Hepatocyte (in vitro differentiated cells): ENCODE data around the gene ST3GAL4.

Source experiments
- EZH2 ChIP-seq: fragments of 200-600 bp; sonication (generic); IDR thresholded peaks from 2 replicates; pipeline ENCODE4 v1.6.1; 2016; ENCODE audit warnings: antibody characterized with exemption, mild to moderate bottlenecking, borderline replicate concordance
- EZH2phosphoT487 ChIP-seq: fragments of 200-600 bp; sonication (generic); IDR thresholded peaks from one replicate; pipeline ENCODE4 v1.6.1; 2018; ENCODE audit warnings: antibody characterized with exemption, mild to moderate bottlenecking, low read depth, moderate library complexity; ENCODE audit not compliant: unreplicated experiment, severe bottlenecking
- TF ChIP-seq, protein P1 (sequence below): fragments of 200-600 bp; sonication (generic); IDR thresholded peaks from 2 replicates; pipeline ENCODE4 v1.5.1; 2016; ENCODE audit warnings: antibody characterized with exemption, mild to moderate bottlenecking; ENCODE audit not compliant: poor library complexity

DNA sequence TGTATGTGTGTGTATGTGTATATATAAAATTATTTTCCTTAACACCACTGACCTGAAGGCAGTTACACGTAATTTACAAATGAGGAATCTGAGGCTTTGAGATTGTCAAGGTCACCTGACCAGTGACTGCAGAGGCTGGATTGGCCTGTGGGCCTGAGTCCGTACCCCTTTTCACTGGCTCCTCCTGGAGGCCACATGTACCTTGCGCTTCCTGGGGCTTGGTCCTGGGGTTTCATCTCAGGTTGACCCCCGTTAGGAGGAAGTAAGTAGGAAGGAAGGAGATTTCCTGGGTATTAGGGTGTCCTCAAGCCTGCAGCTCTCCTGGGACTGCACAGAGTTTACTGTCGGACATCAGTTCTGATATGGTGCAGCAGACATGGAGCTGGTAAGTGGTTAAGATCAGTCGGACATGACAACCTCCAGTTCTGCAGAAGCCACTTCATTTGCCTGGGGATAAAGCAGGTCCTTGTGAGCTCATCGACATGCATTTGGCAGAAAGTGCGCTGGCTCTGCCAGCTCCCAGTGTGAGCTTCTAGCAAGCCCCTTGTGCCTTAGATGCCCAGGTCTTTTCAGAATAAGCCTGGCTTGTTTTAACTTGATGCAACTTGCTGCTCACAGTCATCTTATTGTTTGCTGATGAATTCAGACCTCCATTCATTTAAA is 36.6 kb downstream of the ST3GAL4 start:
- TF ChIP-seq, protein P1, sequence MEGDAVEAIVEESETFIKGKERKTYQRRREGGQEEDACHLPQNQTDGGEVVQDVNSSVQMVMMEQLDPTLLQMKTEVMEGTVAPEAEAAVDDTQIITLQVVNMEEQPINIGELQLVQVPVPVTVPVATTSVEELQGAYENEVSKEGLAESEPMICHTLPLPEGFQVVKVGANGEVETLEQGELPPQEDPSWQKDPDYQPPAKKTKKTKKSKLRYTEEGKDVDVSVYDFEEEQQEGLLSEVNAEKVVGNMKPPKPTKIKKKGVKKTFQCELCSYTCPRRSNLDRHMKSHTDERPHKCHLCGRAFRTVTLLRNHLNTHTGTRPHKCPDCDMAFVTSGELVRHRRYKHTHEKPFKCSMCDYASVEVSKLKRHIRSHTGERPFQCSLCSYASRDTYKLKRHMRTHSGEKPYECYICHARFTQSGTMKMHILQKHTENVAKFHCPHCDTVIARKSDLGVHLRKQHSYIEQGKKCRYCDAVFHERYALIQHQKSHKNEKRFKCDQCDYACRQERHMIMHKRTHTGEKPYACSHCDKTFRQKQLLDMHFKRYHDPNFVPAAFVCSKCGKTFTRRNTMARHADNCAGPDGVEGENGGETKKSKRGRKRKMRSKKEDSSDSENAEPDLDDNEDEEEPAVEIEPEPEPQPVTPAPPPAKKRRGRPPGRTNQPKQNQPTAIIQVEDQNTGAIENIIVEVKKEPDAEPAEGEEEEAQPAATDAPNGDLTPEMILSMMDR = no peak
- no peak for TF ChIP-seq EZH2
- no peak for TF ChIP-seq EZH2phosphoT487
